Bronchial epithelial cell (primary cell): ENCODE data around the gene MYO1E. TPM values are rescaled to one million over a fixed set of nuclear protein-coding genes. Genes with fewer than 3 reads are reported as not detected.

Experiments
- DNase-seq: peaks from one replicate; pipeline ENCODE4 v3.0.0-alpha.2; 2010; ENCODE audit warnings: low read depth
- FAIRE-seq: peaks from 2 replicates; lab custom pipeline; 2011; peaks lifted over from hg19 to GRCh38; lab: Jason Lieb, UNC
- H3K27me3 ChIP-seq: 2 replicates; pipeline ENCODE4 v1.5.1; 2011; ENCODE audit warnings: low read length; ENCODE audit not compliant: control insufficient read depth, insufficient read depth
- H3K36me3 ChIP-seq: 2 replicates; pipeline ENCODE4 v1.5.1; 2011; ENCODE audit warnings: low read length; ENCODE audit not compliant: control insufficient read depth, insufficient read depth
- H3K4me3 ChIP-seq: 2 replicates; pipeline ENCODE4 v1.5.1; 2011; ENCODE audit warnings: mild to moderate bottlenecking, low read depth, low read length, control low read depth
- total RNA-seq: library from RNA; depleted of rRNA; stranded (reverse); fragments of >200 nt; gene quantifications from 2 replicates; pipeline ENCODE4 v1.2.1, GENCODE V29; 2014
- TF ChIP-seq, protein P1 (sequence below): IDR thresholded peaks from 2 replicates; pipeline ENCODE4 v1.5.1; 2011; ENCODE audit warnings: mild to moderate bottlenecking, moderate library complexity, low read length, control low read depth, inconsistent platforms; ENCODE audit not compliant: insufficient read depth, severe bottlenecking

Gene MYO1E
- total RNA-seq, 1 donor from 2014 or later, result 71.9 TPM

DNA sequence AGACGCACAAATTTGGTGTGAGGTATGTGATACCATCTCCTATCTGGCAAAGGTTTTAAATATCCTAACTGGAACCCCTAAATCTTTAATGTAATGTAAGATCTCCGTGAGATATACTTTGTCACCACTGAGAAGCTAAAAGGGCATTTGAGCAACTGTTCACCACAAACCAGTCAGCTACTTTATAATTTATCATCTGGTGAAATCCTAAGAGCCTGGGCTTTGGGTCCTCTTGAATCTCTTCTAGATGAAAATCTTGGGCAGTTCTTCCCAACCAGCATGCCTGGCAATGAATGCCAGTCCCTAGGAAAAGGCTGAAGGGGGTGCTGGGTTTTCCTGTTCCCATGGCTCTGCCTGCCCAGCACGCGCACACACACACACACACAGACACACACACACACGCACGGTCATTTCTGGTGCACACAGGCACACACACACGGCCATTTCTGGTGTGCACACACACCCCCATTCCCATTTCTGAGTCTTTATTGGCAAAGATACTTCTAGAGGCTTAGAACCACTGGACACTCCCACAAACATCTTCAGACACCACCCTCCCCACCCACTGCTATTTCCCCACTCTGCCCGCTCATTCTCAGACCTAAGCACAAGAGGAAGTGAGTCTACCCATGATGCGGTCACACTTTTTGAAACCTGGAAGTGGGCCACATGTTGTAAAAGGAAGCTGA lies 72.6 kb downstream of the MYO1E start:
- no peaks in the 10 kb centered on the region for H3K36me3 ChIP-seq
- TF ChIP-seq, protein P1, sequence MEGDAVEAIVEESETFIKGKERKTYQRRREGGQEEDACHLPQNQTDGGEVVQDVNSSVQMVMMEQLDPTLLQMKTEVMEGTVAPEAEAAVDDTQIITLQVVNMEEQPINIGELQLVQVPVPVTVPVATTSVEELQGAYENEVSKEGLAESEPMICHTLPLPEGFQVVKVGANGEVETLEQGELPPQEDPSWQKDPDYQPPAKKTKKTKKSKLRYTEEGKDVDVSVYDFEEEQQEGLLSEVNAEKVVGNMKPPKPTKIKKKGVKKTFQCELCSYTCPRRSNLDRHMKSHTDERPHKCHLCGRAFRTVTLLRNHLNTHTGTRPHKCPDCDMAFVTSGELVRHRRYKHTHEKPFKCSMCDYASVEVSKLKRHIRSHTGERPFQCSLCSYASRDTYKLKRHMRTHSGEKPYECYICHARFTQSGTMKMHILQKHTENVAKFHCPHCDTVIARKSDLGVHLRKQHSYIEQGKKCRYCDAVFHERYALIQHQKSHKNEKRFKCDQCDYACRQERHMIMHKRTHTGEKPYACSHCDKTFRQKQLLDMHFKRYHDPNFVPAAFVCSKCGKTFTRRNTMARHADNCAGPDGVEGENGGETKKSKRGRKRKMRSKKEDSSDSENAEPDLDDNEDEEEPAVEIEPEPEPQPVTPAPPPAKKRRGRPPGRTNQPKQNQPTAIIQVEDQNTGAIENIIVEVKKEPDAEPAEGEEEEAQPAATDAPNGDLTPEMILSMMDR, result no peak
- no peak for FAIRE-seq
- DNase-seq, result peak; percentile 97
- H3K4me3 ChIP-seq, result no peak overlapping the region
- H3K27me3 ChIP-seq, result no peaks in the 10 kb centered on the region

- TF ChIP-seq, protein P1, result no peak
- DNase-seq (no peak), FAIRE-seq (no peak)
- Histone ChIP-seq H3K27me3 (no peaks in the 10 kb centered on the region), H3K36me3 (no peaks in the 10 kb centered on the region), H3K4me3 (no peak overlapping the region)
Measured at GRCh38 chr15:59298854-59299250, 73.8 kb downstream of the MYO1E start.

DNA sequence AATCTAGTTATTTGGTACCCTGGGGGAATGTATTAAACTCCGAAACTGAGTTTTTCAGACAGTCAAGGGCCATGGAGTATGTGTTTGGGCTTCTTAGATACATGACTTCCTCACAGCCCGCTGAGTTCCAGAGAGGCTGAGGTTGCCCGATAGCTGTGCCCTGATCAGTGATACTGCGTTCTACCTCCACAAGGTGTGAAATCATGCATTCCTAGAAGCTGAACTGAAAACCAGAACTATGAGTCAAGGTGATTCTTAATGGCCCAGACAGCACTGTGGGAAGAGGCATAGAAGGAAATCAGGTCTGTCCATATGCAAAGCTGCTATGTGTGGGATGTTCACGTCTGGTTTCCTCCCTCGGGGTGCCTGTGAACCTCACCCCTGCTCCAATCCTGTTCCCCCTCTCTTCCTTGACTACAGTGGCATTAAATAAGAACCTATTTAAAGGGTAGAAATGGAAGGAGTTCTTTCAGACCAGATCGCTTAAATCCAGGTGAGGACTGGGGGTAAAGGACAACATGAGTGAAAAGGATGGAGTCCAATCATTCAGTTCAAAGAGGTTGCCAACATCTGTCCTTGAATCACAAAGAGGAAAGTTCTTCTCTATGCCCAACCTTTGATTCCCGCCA lies 74.3 kb downstream of the MYO1E start:
- Histone ChIP-seq H3K36me3 (no peaks in the 10 kb centered on the region), H3K27me3 (no peaks in the 10 kb centered on the region), H3K4me3 (no peak overlapping the region)
- peak; percentile 99 for DNase-seq
- TF ChIP-seq, protein P1, result no peak
- no peak for FAIRE-seq

GRCh38 chr15:59296181-59296617 lies 76.5 kb downstream of the MYO1E start:
- Histone ChIP-seq H3K4me3 (no peak overlapping the region), H3K27me3 (no peaks in the 10 kb centered on the region), H3K36me3 (no peaks in the 10 kb centered on the region)
- DNase-seq (no peak), FAIRE-seq (no peak)
- TF ChIP-seq, protein P1, result no peak

- Histone ChIP-seq H3K4me3 (no peak overlapping the region), H3K27me3 (no peaks in the 10 kb centered on the region), H3K36me3 (no peaks in the 10 kb centered on the region)
- TF ChIP-seq, protein P1, result no peak
- DNase-seq, result no peak
- FAIRE-seq, result no peak
Measured at GRCh38 chr15:59295261-59296001, 77.2 kb downstream of the MYO1E start.
